Mesendoderm (in vitro differentiated cells): ENCODE results near the gene ACP2.

Source experiments
- DNase-seq: peaks from one replicate; pipeline ENCODE4 v3.0.0; 2013
- H2AK5ac ChIP-seq: 2 replicates; pipeline ENCODE4 v1.6.1; 2013; ENCODE audit warnings: low read length, inconsistent platforms
- H2BK120ac ChIP-seq: 2 replicates; pipeline ENCODE4 v1.6.1; 2013; ENCODE audit warnings: low read depth, mild to moderate bottlenecking, low read length, moderate library complexity, mixed read lengths
- H2BK15ac ChIP-seq: replicated peaks from 2 replicates; pipeline ENCODE4 v1.6.1; 2013; ENCODE audit warnings: low read depth, mild to moderate bottlenecking, moderate library complexity
- H2BK5ac ChIP-seq: 2 replicates; pipeline ENCODE4 v1.6.1; 2013; ENCODE audit warnings: low read length, inconsistent platforms
- H3K18ac ChIP-seq: 2 replicates; pipeline ENCODE4 v1.6.1; 2013; ENCODE audit warnings: mild to moderate bottlenecking, low read length, mixed read lengths
- H3K23ac ChIP-seq: one replicate; pipeline ENCODE4 v1.6.1; 2013; ENCODE audit warnings: low read length
- H3K27ac ChIP-seq: 2 replicates; pipeline ENCODE4 v1.5.1; 2013; ENCODE audit warnings: low read depth, mild to moderate bottlenecking, inconsistent platforms, low read length, moderate library complexity
- H3K27me3 ChIP-seq: 2 replicates; pipeline ENCODE4 v1.6.1; 2013; ENCODE audit warnings: low read length, control low read depth, mild to moderate bottlenecking, inconsistent platforms; ENCODE audit not compliant: insufficient read depth, poor library complexity
- H3K36me3 ChIP-seq: 2 replicates; pipeline ENCODE4 v1.6.1; 2013; ENCODE audit warnings: low read length, inconsistent platforms; ENCODE audit not compliant: control insufficient read depth, insufficient read depth
- H3K4ac ChIP-seq: one replicate; pipeline ENCODE4 v1.6.1; 2013; ENCODE audit warnings: low read depth, mild to moderate bottlenecking, low read length, moderate library complexity
- H3K4me1 ChIP-seq: 2 replicates; pipeline ENCODE4 v1.6.1; 2013; ENCODE audit warnings: low read depth, low read length, inconsistent platforms; ENCODE audit not compliant: control insufficient read depth
- H3K4me2 ChIP-seq: 2 replicates; pipeline ENCODE4 v1.6.1; 2013; ENCODE audit warnings: low read length
- H3K4me3 ChIP-seq: 2 replicates; pipeline ENCODE4 v1.5.1; 2013; ENCODE audit warnings: mild to moderate bottlenecking, low read length
- H3K56ac ChIP-seq: one replicate; pipeline ENCODE4 v1.6.1; 2013; ENCODE audit warnings: low read length
- H3K79me1 ChIP-seq: 2 replicates; pipeline ENCODE4 v1.6.1; 2013; ENCODE audit warnings: low read length, inconsistent platforms
- H3K79me2 ChIP-seq: 2 replicates; pipeline ENCODE4 v1.6.1; 2013; ENCODE audit warnings: mild to moderate bottlenecking, low read length; ENCODE audit not compliant: control insufficient read depth, insufficient read depth
- H3K9ac ChIP-seq: 2 replicates; pipeline ENCODE4 v1.6.1; 2013; ENCODE audit warnings: low read length, inconsistent platforms
- H4K5ac ChIP-seq: one replicate; pipeline ENCODE4 v1.6.1; 2013; ENCODE audit warnings: low read length
- H4K8ac ChIP-seq: one replicate; pipeline ENCODE4 v1.6.1; 2013; ENCODE audit warnings: low read depth, mild to moderate bottlenecking, control low read depth, low read length, moderate library complexity
- WGBS: extraction: QIAGEN DNeasy Blood & Tissue Kit; methylation state at CpG from one replicate; pipeline ENCODE4 v1.1.7; 2013; ENCODE audit warnings: low lambda C conversion rate, missing lambda C conversion rate; ENCODE audit not compliant: insufficient coverage; ENCODE audit errors: extremely low coverage; 5-methylcytosine and 5-hydroxymethylcytosine counted together

Gene ACP2

DNA sequence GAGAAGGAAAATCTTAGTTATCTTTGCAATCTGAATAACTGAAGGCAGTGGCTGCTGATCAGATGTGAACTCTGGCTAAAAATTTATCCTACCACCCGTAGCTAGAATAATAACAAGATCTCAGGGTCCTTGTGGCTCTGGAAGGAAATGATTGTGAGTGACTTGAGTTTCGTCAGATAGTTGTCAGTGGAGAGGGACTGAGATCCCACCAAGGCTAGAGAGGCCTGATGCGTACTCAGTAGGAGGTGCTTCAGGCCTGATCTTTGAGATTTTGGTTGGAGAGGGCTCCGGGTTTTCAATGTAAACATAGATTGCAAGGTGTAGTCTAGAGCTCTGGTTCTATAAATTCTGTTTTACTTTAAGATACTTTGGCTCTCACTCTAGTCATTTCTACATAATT lies 22.7 kb upstream of the ACP2 start:
- Histone ChIP-seq H3K27ac (no peak overlapping the region), H4K5ac (no peak overlapping the region), H3K9ac (no peak overlapping the region), H3K4me1 (peaks cover 11% of the 10 kb centered on the region), H3K79me2 (peaks cover 12% of the 10 kb centered on the region), H3K4me2 (no peak overlapping the region), H3K4me3 (no peak overlapping the region), H3K36me3 (peaks cover 2% of the 10 kb centered on the region), H3K79me1 (peaks cover 12% of the 10 kb centered on the region), H4K8ac (no peak overlapping the region), H2AK5ac (no peak overlapping the region), H2BK15ac (no peak overlapping the region), H3K56ac (no peak overlapping the region), H3K27me3 (no peaks in the 10 kb centered on the region), H2BK120ac (no peak overlapping the region), H3K18ac (no peak overlapping the region), H2BK5ac (no peak overlapping the region), H3K4ac (no peak overlapping the region), H3K23ac (no peak overlapping the region)
- peak; percentile 12 for DNase-seq
- no CpG with 5 or more reads among the region's 4 CpGs for WGBS

DNA sequence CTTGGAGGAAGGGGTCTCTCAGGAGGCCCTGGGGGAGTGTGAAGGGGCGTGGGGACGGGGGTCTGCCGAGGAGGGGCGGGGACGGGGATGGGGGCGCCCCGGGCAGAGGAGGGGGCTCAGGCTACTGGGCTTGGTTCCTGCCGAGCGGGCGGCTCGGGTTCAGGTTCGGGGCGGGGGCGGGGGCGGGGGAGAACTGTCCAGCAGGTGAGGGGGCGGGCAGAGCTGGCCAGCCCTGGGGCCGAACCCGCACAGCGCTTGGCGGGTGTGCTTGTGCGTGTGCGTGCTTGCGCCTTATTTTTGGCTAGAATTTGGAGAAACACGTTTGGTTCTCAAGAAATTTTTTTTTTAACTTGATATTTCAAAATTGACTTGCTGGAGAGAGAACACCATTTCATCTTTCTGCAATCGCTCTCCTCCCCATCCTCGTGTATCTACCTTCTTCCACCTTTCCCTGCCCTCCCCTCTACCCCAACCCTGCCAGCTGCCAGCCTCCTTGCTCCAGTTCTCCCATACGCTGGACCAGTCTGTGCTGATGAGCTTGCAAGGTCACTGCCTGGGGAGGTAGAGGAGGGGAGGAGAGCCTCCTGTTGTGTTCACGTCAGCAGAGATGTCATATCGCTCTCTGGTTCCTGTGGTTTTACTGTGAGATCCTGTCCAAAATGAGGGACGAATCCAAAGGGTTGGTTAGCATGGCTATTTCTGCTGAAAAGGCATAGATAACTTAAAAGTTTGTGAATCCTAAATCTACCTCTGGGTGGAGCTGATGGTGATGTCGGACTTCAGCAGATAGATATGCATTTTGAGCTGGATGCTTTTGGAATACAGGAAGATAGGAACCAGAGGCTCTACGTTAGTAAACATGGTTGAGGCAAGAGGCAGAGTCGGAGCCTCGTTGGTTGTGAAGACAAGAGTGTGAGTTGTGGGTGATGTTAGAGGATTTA lies 22.0 kb upstream of the ACP2 start:
- Histone ChIP-seq H3K4me2 (peak overlapping the region; percentile 82), H4K5ac (no peak overlapping the region), H3K4ac (peak overlapping the region; percentile 94), H2BK15ac (no peak overlapping the region), H3K18ac (peak overlapping the region; percentile 97), H3K27ac (peak overlapping the region; percentile 95), H4K8ac (no peak overlapping the region), H3K23ac (no peak overlapping the region), H3K4me1 (peaks cover 11% of the 10 kb centered on the region), H3K56ac (peak overlapping the region; percentile 92), H3K36me3 (peaks cover 2% of the 10 kb centered on the region), H3K79me2 (peaks cover 12% of the 10 kb centered on the region), H2BK120ac (no peak overlapping the region), H2AK5ac (no peak overlapping the region), H3K4me3 (peak overlapping the region; percentile 74), H3K79me1 (peaks cover 11% of the 10 kb centered on the region), H3K27me3 (no peaks in the 10 kb centered on the region), H3K9ac (peak overlapping the region; percentile 87), H2BK5ac (no peak overlapping the region)
- DNase-seq = peak; percentile 62
- WGBS = no CpG with 5 or more reads among the region's 34 CpGs

DNA sequence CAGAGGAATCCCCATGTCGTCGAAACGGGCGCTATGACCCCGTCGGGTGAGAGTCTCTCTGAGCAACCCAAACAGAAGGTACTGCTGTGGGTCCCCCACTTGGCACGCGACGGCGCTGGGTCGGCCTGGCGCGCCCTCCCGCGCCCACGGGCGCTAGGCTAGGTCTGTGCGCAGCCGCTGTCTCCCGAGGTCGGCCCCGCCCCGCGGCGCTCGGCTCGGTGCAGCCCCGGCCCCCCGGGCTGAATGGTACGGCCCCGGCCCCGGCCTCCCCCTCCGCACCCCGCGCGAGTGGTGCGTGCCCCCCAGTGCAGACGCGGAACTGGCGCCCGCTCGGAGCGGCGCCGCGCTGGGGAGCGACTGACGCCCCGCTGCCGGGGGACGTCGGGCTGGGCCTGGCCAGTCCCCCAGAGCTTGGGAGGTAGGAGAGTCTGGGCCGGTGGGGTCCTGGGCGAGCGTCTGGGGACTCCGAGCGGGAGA lies 21.3 kb upstream of the ACP2 start, which contains the start of gene MADD:
MADD (plus strand) TSS at position 305 of the 477 bp plus-strand sequence.
- peak within 1 kb of the TSS; percentile 87 for H3K9ac ChIP-seq
- no peak within 1 kb of the TSS for H4K5ac ChIP-seq
- H3K4me2 ChIP-seq = peak within 1 kb of the TSS; percentile 82
- WGBS = no CpG with 5 or more reads among the region's 57 CpGs
- H2AK5ac ChIP-seq = no peak within 1 kb of the TSS
- H3K27ac ChIP-seq = peak within 1 kb of the TSS; percentile 95
- peak within 1 kb of the TSS; percentile 95 for H3K56ac ChIP-seq
- H3K36me3 ChIP-seq = peaks cover 2% of the 10 kb centered on the region
- H2BK5ac ChIP-seq = peak within 1 kb of the TSS; percentile 74
- no peak within 1 kb of the TSS for H4K8ac ChIP-seq
- H3K79me1 ChIP-seq = peaks cover 10% of the 10 kb centered on the region
- H3K18ac ChIP-seq = peak within 1 kb of the TSS; percentile 97
- H3K4me3 ChIP-seq = peak within 1 kb of the TSS; percentile 74
- no peak within 1 kb of the TSS for H3K23ac ChIP-seq
- no peak within 1 kb of the TSS for H2BK15ac ChIP-seq
- H3K79me2 ChIP-seq = peaks cover 12% of the 10 kb centered on the region
- peaks cover 11% of the 10 kb centered on the region for H3K4me1 ChIP-seq
- no peaks in the 10 kb centered on the region for H3K27me3 ChIP-seq
- peak within 1 kb of the TSS; percentile 94 for H3K4ac ChIP-seq
- DNase-seq = no peak
- H2BK120ac ChIP-seq = no peak within 1 kb of the TSS

DNA sequence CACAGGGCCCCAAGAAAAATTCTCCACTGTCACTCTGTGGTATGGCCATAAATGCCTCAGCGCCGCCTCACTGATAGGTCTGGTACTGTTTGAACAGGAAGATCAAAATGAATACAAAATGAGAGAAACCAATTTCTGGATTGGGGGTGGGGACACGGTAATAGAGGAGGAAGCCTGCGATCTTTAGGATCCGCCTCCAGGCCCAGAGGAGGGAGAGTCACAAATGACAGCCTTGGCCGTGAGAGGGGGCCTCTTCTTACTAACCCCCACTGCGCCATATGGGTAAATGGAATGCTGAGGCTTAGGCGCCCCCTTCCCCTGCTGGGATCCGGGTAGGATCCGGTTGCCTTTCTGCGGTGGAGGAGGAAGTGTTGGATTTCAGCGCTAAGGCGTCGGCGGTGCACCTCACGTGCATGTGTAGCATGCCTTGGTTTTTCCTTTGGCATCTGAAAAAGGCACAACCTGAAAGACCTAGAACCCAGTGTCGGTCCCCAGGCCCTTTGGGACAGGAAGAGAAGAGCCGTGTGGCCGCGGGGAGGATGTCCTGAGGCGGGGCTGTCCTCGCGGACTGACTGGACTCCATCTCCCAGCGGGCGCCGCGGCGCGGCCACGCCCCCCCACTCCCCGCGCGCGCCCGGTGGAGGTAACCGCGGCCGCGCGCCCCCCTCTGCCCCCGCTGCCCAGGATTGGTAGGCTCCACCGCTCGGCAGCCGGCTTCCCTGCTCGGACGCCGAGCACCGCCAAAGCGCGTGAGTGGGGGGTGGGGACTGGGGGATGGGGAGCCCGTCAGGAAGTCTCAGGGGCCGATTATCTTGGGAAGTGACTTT lies 20.6 kb upstream of the ACP2 start:
- Histone ChIP-seq H3K36me3 (no peaks in the 10 kb centered on the region), H3K4me3 (peak overlapping the region; percentile 74), H2BK15ac (no peak overlapping the region), H4K5ac (no peak overlapping the region), H3K23ac (no peak overlapping the region), H3K27me3 (no peaks in the 10 kb centered on the region), H3K18ac (peak overlapping the region; percentile 97), H3K4me2 (peak overlapping the region; percentile 60), H2BK120ac (no peak overlapping the region), H3K56ac (peak overlapping the region; percentile 95), H4K8ac (no peak overlapping the region), H3K9ac (peak overlapping the region; percentile 87), H3K27ac (peak overlapping the region; percentile 95), H3K4me1 (peaks cover 11% of the 10 kb centered on the region), H3K4ac (peak overlapping the region; percentile 94), H3K79me1 (peaks cover 6% of the 10 kb centered on the region), H3K79me2 (peaks cover 12% of the 10 kb centered on the region), H2BK5ac (peak overlapping the region; percentile 74), H2AK5ac (no peak overlapping the region)
- WGBS = no CpG with 5 or more reads among the region's 52 CpGs
- DNase-seq = peak; percentile 94

DNA sequence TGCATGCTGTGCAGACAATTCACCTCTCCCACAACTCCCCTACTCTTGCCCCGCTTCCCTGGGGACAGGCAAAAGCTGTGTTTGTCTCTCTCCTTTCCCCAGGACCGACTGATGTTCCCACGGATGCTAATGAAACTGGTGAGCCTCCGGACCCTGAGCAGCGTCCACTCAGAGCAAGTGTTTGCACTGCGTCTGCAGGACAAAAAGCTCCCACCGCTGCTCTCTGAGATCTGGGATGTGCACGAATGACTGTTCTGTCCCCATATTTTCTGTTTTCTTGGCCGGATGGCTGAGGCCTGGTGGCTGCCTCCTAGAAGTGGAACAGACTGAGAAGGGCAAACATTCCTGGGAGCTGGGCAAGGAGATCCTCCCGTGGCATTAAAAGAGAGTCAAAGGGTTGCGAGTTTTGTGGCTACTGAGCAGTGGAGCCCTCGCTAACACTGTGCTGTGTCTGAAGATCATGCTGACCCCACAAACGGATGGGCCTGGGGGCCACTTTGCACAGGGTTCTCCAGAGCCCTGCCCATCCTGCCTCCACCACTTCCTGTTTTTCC lies 19.9 kb upstream of the ACP2 start:
- Histone ChIP-seq H4K8ac (no peak overlapping the region), H4K5ac (no peak overlapping the region), H3K27me3 (no peaks in the 10 kb centered on the region), H3K36me3 (no peaks in the 10 kb centered on the region), H3K79me1 (peaks cover 6% of the 10 kb centered on the region), H3K4ac (no peak overlapping the region), H3K4me3 (no peak overlapping the region), H3K4me2 (no peak overlapping the region), H3K23ac (no peak overlapping the region), H3K27ac (peak overlapping the region; percentile 69), H2BK5ac (peak overlapping the region; percentile 59), H3K9ac (peak overlapping the region; percentile 65), H2BK15ac (no peak overlapping the region), H3K4me1 (peaks cover 11% of the 10 kb centered on the region), H3K18ac (peak overlapping the region; percentile 57), H2AK5ac (peak overlapping the region; percentile 19), H2BK120ac (no peak overlapping the region), H3K56ac (peak overlapping the region; percentile 95), H3K79me2 (peaks cover 12% of the 10 kb centered on the region)
- DNase-seq = no peak
- no CpG with 5 or more reads among the region's 13 CpGs for WGBS
